Right ventricle myocardium inferior (tissue), 1 donor: Measurements from ENCODE around the gene VANGL2. TPM values are rescaled to one million over a fixed set of nuclear protein-coding genes. Genes with fewer than 3 reads are reported as not detected.

Source experiments
- ATAC-seq: fragments of 200-7000 bp; cut with Tn5 transposase; one replicate; pipeline ENCODE4 v1.9.1; 2020; ENCODE audit warnings: mild to moderate bottlenecking, moderate library complexity
- DNase-seq: peaks from one replicate; pipeline ENCODE4 v3.0.0; 2021; ENCODE audit errors: missing footprints
- intact Hi-C: fragments of 100-400 bp; cut with DNase I; formaldehyde crosslinking; loops from one replicate; pipeline ENCODE4 v1.11.0; 2022
- total RNA-seq: library from RNA; stranded (reverse); fragmentation: NEBNext Ultra II Directional; extraction: Animal tissue kit (Norgen Biotek cat#: 25700); gene quantifications from one replicate; pipeline ENCODE4 v1.2.1, GENCODE V29; 2021
- donor health status: DM: no; HTN: yes; CAD: no; lungs with severe emphysema.

The VANGL2 gene
- total RNA-seq, 1 donor from 2014 or later: 2.0 TPM

DNA sequence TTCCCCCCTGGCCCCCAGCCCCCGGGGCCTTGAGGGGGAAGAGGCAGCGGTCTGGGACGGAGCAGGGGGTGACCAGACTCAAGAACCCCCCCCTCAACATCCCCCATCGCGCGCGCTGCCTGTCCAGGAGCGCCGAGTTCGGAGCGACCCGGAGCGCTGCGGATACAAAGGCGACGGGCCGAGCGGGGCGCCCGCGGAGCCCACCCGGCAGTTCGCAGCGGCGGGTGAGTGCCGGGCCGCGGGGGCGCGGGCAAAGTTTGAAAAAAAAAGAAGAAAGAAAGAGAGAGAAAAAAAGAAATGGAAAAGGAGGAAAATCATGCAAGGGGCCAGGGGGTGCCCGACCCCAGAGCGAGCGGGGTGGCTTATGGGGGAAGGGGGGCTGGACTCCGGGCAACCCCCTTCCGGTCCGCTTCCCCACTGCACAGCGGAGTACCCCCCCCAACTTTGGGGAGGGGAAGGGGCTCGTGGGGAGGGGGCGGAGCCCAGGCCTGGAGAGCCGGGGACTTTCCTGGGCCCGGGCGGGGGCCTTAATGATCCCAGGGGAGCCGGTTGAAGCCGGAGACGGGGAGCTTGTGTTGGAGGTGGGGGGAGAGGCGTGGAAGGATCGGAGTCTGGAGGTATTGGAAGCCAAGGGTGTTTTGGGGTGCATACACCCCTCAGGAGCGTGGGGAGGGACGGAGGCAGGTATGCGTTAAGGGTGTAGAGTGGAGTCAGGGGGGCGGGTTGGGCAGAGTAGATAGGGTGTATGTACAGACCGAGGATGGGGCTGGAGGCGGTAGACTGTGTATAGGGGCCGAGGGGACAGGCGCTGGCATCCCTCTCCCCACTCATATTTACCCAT is 502 bp downstream of the VANGL2 start:
- intact Hi-C loops: no loop called here
- ATAC-seq: peak; percentile 40
- no peak for DNase-seq

DNA sequence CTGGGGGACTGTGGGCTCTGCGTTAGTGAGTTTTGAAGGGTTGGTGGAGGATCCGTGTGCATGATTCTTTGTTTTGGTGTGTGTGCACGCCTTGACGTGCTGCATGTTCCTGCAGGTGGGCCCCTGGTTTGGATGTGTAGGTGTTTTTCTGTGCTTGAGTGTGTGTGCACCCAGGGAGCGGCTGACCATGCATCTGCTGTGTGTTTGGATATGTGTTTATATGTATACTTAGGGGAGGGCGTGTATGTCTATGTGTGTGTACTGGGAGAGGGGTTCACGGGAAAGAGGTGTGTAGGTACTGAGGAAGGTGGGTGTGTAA is 1.1 kb downstream of the VANGL2 start:
- DNase-seq: no peak
- ATAC-seq: no peak
- intact Hi-C loops: no loop called here

DNA sequence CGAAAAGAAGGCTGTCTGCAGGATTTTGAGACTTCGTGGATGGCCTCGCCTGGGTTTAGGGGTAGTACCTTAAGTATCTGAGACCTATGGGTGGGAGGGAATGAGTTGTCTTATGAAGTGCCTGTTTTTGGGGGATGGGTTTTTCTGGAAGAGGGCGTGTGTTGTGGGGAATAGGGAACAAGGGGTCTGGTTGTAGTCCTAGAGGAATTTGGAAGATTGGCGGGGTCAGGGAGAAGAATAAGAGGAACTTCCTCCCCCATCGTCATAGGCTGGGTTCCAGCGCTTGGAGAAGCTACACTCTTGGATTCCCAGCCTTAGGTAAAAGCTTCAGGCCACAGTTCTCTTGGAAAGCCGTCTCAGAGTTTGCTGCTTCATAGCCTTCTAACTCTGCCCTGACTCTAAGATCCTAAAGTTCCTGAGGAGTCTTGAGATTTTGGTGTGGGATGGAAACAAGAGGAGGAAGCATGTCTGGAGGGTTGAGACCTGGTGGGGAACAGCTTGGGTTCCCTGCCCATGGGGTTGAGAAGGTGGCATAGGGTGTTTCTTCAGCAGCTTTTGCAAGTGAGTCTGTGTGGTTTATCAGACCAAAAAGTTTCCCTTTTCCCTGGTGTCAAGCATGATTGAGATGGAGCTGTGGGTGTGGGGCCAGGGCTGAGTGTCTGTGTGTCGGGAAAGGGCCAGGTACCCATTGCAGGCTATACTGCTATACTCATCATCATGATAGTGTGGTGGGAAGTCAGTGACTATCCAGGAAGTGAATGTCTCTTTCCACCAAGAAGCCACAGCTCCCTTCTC is 1.8 kb downstream of the VANGL2 start:
- DNase-seq (no peak), ATAC-seq (no peak)
- intact Hi-C loops: no loop called here

DNA sequence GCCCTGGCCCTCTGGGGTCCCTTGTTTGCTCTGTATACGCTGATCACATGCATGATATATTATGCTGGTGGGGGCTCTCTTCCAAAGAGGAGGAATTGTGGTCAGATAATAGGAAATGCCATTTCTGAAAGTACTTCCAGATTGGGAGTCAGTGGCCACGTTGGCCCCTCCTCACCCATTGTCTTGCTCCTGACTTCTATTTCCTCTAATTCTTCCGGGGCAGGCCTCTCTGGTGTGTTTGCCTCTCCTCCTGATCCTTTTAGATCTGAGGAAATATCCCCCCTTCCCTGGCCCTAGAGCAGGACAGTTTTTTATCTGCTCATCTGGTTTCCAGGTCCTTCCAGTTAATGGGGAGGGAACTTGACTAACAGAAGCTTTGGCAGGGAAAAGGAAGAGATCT is 2.9 kb downstream of the VANGL2 start:
- no peak for ATAC-seq
- intact Hi-C loops: no loop called here
- DNase-seq: no peak

DNA sequence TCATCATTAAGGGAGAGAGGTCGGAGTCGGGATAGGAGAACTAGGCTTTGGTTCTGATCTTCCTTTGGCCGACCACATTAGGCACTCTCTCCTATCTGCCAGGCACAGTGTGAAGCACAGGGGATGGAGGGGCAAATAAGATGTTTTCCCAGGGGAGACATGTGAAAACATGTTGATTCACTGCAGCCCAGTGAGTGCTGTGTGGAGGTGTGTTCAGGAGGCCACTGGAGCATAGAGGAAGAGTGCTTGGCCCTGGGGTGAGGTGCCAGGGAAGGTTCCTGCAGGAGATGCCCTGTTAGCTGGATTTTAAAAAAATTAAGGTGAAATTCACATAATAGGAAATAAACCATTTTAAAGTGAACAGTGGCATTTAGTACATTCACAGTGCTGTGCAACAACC is 3.7 kb downstream of the VANGL2 start:
- no peak for DNase-seq
- intact Hi-C loops: no loop called here
- ATAC-seq: no peak

DNA sequence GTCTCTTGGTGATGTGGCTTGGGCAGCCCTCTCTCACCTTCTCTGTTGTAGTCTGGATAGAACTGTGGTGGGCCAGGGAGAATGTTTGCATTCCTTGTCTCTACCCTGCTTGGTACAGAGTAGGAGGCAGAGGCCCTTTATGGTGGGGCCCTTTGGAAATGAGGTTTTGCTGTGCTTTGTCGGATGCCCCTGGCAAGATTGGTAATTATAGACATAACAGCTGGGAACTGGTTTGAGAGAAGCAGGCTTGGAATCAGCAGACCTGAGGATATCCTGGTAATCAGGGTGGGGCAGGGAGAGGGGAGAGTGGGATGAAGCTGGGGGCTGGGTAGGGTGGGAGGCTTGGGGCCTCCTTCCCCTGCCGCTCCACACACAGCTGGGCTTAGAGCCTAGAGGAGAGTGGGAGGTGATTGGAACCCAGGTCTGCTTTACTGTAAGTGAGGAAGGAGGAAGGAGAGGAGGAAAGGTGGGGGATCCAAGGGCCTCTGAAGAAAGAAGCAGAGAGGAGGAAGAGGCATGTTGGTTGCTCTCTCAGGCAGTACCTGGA is 5.0 kb downstream of the VANGL2 start:
- no peak for DNase-seq
- ATAC-seq: no peak
- intact Hi-C loops: no loop called here

DNA sequence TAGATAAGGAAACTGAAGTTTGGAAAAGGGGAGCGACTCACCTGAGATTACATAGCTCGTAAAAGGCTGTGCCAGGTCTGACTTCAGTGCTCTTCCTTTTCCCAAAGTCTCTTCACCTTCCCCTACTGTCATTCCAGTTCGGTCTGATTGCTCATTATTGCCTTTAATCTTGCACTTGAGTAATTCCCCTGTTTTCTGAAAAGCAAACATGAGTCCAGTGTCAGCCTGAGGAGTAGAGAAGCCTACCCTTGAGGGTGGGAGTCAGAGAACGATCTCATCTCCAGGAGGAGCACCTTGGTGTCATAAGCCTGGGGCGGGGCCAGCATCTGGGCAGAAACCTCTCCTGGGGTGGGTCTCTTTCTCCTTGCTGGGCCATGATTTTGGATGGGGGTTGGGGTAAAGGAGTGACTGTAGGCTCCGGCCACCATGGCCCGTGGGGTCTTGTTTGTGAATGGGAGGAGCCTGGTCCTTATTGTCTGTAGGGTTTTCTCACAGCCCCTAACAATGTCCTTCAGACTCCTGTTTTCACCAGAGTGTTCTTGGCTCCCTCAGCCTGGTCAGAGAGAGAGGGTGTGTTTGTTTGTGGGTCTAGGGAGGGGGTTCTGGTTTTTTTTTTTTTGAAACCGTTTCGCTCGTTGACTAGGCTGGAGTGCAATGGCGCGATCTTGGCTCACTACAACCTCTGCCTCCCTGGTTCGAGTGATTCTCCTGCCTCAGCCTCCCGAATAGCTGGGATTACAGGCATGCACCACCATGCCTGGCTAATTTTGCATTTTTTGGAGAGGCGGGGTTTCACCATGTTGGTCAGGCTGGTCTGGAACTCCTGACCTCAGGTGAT is 6.0 kb downstream of the VANGL2 start:
- DNase-seq (no peak), ATAC-seq (no peak)
- intact Hi-C loops: no loop called here

DNA sequence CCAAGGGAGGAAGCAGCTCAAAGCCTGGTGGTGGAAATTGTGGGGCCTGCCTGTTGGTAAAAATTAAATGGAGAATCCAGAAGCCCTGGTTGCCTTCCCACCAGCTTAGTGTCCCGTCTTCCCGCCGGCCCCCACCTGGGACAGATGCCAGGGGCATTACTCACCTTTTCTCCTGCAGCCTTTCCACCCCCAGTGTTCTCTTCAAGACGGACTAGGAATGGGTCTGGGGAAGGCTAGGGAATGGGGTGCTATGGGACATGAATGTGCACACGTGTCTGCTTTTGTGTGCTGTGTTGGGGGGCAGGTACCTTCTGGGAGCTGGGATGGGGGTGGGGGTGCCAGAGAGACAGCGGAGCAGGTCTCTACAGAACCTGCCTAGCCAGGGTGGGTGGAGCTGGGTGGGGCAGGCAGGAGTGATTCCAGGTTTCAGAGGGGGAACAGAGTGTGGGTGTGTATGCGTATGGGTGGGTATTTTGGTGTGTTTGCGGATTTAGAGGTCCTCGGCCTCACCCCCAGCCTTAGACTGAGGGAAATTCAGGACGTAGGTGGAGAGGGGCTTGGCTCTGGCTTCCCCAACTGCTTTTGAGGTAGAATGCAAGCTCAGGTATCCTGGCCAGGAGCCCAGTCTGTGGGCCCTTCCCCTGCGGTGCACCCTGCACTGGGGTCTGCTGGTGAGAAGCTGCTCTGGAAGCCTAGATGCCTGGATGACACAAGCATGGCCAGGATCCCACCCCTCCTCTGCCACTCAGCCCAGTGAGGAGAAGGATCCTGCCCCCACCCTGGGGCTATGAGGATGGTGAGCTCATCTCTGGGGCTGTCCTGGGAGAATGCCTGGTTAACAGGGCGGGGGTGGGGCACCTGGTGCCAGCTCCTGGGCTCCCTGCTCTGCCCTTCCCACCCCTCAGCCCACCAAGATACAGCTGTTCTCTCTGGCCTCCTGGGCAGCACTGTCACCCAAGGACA is 7.8 kb downstream of the VANGL2 start:
- no peak for ATAC-seq
- intact Hi-C loops: no loop called here

DNA sequence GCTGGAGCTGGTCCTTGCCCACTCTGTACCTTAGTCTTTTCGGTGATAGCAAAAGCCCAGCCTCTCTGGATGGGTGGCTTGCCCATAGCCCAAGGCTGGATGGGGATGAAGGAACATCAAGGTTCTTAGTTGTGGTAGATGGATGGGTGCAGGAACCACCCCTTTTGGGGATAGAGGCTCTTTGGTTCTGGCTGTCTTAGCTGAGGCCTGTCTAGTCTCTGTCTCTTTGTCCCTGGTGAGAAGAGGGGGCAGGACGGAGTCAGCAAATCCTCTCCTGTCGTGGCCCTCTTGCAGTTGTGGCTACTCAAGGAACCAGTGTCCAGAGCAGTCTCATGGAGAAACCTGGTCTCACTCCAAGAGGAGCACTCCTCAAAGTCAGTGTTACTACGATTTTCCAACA is 8.5 kb downstream of the VANGL2 start:
- ATAC-seq (no peak), DNase-seq (no peak)
- intact Hi-C loops: no loop called here

More for the DNA sequence above, 7.8 kb downstream of the VANGL2 start:
- DNase-seq: no peak

DNA sequence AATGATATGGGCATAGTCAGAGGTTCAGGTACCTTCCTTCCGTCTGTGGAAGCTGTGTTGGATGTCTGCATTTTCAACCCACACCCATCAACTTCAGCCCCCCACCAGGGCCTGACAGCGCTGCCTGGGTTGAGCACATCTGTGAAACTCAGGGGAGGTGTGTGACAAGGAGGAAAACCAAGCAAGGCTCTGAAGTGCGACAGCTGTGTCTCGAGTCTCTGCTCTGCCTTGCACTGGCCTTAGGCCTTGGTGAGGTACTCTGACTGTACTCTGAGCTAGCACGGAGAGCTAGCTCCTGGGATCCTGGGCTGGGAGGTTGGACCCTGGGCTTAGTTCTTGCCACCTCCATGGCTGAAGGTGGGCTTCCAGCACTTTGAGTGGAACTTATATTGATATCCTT is 9.1 kb downstream of the VANGL2 start:
- intact Hi-C loops: no loop called here
- ATAC-seq (no peak), DNase-seq (no peak)

DNA sequence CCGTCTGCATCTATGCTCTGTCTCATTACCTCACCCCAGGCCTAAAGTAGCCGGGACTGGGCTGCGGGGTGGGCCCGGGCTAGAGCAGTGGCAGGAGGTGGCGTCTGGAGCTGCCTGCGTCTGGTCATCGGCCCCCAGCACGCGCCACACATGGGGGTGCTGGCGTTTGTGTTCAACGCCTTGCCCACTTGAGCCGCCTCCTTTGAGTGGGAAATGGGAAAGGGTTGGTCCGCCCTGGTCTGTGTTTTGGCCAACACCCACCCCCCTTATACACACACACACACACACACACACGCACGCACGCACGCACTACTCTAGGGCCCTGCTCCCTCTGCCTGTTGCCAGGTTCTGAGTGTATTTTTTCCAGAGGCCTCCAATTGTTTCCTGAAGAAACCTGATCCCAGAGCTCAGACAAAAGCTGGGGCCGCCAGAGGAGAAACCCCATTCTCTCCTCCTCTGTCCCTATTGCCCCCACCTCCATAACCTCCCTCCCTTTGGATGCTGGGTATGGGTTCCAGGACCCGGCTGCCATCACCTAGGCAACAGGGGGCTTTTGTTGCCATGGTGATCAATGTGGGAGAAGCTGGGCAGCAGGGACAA is 10.1 kb downstream of the VANGL2 start:
- ATAC-seq (no peak), DNase-seq (no peak)
- intact Hi-C loops: no loop called here

DNA sequence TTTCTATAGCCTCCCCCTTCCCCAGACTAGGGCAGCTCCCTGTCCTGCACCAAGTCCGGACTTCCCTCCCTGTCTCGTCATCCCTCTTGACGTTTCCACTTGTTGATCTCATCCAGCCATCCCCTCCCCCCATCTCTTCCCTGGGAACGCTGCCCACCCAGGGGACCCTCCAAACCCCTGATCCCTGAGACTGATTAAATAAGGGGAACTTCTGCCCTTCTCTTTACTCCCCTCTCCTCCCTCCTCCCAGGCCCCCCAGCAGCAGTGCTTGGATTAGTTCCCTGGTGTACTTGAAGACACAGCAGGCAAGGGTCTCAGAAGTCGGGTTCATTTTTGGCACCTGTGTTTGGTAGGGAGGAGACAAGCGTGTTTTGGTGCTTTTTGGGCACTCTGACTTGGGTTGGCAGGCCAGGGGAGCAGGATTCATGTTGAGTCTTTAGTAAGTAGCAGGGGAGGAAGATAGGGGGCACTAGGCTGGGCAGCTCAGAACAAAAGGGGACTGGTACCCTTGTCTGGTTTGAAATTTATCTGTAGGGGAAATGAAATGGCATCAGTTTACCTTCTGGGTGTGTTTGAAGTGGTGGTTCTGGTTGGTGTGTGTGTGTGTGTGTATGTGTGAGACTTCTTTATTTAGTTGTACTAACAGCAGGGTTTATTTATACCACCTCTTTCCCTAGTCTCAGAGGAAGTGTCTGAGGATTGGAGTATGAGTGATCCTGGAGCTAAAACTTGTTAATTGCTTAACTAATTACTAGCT is 11.1 kb downstream of the VANGL2 start:
- ATAC-seq (no peak), DNase-seq (no peak)
- intact Hi-C loops: no loop called here

DNA sequence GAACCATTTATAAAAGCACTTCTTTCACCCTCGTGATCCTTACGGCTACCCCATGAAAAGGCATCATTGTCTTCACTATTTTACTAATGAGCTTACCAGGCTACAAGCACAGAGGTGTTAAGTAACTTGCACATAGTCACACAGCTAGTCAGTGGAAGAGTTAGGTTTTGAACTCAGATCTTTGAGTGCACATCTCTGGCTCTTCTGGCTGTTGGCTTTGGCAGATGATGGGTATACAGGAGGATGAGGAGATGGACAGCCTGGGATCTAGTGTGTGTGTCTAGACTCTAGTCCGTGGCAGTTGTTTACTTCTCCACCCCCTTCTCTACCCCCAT is 11.6 kb downstream of the VANGL2 start:
- intact Hi-C loops: no loop called here
- DNase-seq (no peak), ATAC-seq (no peak)

DNA sequence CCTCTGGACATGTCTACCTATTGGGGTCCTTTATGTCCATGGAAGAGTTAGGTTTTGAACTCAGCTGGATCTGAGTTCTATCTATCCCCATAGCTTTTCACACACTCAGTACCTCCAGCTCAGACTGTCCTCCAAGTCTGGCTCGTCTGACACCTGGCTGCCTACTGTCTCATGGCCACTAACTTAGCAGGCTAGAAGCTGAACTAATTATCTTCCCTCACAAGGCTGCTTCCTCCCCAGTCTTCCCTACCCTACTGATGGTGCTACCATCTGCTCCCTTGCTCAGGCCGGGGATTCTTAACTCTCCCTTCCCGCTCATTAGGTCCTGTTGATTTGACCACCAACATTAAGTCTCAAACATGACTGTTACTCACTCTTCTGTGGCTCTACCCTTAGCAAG is 13.4 kb downstream of the VANGL2 start:
- intact Hi-C loops: no loop called here
- no peak for DNase-seq
- ATAC-seq: no peak

DNA sequence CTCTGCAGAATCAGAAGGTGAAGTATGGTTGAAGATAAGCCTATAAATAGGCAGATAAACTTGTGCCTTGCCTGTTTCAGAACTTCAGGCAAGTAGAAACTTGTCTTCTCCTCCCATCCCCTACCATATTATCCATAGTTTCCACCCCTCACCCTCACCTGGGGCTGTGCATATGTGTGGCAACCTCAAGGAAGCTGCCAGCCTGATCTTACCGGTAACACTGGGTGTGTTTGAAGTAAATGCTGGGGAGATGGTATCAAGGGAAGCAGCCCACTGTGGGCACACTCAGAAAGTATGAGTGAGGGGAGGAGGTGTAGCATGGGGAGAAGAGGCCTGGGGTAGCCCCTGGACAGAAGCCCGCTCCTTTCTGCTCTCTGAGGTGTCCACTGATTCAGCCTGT is 14.5 kb downstream of the VANGL2 start:
- DNase-seq: no peak
- ATAC-seq: no peak
- intact Hi-C loops: no loop called here

DNA sequence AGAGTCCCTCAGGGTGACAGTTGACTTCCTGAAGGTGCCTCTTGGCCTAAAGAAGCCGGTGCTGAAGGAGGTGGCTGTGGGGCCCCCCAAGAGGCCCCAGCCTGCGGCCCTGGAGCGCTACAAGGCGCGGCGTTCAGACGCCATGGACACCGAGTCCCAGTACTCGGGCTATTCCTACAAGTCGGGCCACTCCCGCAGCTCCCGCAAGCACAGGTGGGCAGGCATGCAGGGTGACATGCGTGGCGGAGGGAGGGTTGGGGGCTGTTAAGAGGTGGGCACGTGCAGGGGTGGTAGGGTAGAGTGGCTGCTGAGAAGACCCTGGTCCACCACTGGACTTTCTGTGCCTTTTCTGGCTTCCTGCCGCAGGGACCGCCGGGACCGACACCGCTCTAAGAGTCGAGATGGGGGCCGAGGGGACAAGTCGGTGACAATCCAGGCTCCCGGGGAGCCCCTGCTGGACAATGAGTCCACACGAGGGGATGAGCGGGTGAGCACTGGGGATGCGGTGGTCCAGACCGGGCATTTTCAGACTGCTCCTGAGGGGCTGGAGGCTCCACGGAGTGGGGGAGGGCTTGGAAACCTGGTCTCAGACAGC is 15.4 kb downstream of the VANGL2 start:
- ATAC-seq: no peak

DNA sequence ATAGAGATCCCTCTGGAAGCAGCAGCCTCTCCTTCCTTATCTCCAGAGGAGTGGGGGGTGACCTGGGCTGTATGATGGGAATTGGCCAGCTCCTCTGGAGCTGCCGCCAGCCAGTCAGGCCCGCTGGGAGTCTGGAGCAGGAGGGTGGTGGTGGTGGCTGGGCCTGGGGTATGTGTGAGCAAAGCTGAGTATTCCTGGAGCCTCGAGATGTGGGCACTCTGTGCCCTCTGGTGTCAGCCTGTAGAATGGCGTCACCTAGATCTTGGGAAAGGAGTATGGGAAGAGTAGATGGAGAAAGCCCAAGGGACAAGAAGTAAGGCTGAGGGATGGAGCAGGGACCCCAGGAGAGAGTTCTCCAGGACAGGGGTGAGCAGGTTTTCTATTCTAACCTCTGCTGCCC is 16.0 kb downstream of the VANGL2 start:
- no peak for DNase-seq
- no peak for ATAC-seq
- intact Hi-C loops: no loop called here

More for the DNA sequence above, 15.4 kb downstream of the VANGL2 start:
- intact Hi-C loops: no loop called here
- no peak for DNase-seq
